ENCODE results near the gene TXNL4B. TPM values are rescaled to one million over a fixed set of nuclear protein-coding genes. Genes with fewer than 3 reads are reported as not detected.

The TXNL4B gene
- total RNA-seq, 1 experiment from 2014 or later = 14.4 TPM

Other genes starting within 250 kb of the TXNL4B start
- 6.5 and 7.8 TPM in 2 replicates for gene ATXN1L, start 247.6 kb downstream of the TXNL4B start, total RNA-seq (2014; rRNA removed; shearing (Covaris generic))
- 5.6 and 5.8 TPM in 2 replicates for gene ZNF821, start 209.4 kb downstream of the TXNL4B start, total RNA-seq (2014; rRNA removed; shearing (Covaris generic))
- gene IST1, start 198.1 kb downstream of the TXNL4B start, total RNA-seq (2014; rRNA removed; shearing (Covaris generic)) = 107 and 116 TPM in 2 replicates
- gene PKD1L3, start 93.2 kb downstream of the TXNL4B start, total RNA-seq (2014; rRNA removed; shearing (Covaris generic)) = not detected in 2 replicates
- gene DHODH, start 84.9 kb downstream of the TXNL4B start, total RNA-seq (2014; rRNA removed; shearing (Covaris generic)) = 10.3 and 14.6 TPM in 2 replicates
- gene HP, start 39.1 kb downstream of the TXNL4B start, total RNA-seq (2014; rRNA removed; shearing (Covaris generic)) = not detected in 2 replicates
- gene HPR, start 30.4 kb downstream of the TXNL4B start, total RNA-seq (2014; rRNA removed; shearing (Covaris generic)) = not detected in 2 replicates
- 61.7 and 66.2 TPM in 2 replicates for gene DHX38, start 227 bp upstream of the TXNL4B start, total RNA-seq (2014; rRNA removed; shearing (Covaris generic))
- 0.03 TPM in 1 of 2 replicates, not detected in the other for gene PMFBP1, start 78.5 kb upstream of the TXNL4B start, total RNA-seq (2014; rRNA removed; shearing (Covaris generic))